ENCODE results near the gene PARP8. TPM values are rescaled to one million over a fixed set of nuclear protein-coding genes. Genes with fewer than 3 reads are reported as not detected.

The PARP8 gene
- total and polyA plus RNA-seq, 9 of the 15 experiments (the other 6 are each of a cell fraction or from before 2014, with no cell fraction given) = 0.03 to 0.31 TPM; not detected in 7

- Histone ChIP-seq H3K4me2 (ENCODE audit: insufficient read depth, low read length) (no peak overlapping the region), H3K9me1 (ENCODE audit: control insufficient read depth, insufficient read depth, low read length) (no peaks in the 10 kb centered on the region), H2AFZ (ENCODE audit: low read depth, low read length) (no peak overlapping the region), H3K36me3 (ENCODE audit: control insufficient read depth, insufficient read depth, low read length) (no peaks in the 10 kb centered on the region), H3K9me3 (replicated peaks; ENCODE audit: control insufficient read depth, insufficient read depth, low read depth, low read length) (no peaks in the 10 kb centered on the region), H3K79me2 (ENCODE audit: control insufficient read depth, insufficient read depth, low read length) (no peaks in the 10 kb centered on the region), H3K4me1 (replicated peaks in 1 of 2; ENCODE audit: control insufficient read depth in 2 of 2, insufficient read depth in 2 of 2, low read length in 2 of 2) (no peaks in the 10 kb centered on the region), H3K27ac (ENCODE audit: extremely low read depth, low read depth, low read length) (no peak overlapping the region), H3K4me3 (no peak overlapping the region), H3K27me3 (ENCODE audit: control insufficient read depth in 2 of 2, insufficient read depth in 2 of 2, low read length in 2 of 2) (no peaks in the 10 kb centered on the region), H4K20me1 (replicated peaks; ENCODE audit: control insufficient read depth, insufficient read depth, low read length) (no peaks in the 10 kb centered on the region), H3K9ac (ENCODE audit: insufficient read depth in 1 of 2, low read depth in 2 of 2, low read length in 2 of 2) (no peak overlapping the region)
- no peak for TF ChIP-seq ZNF445 (CRISPR knock-in tag; IDR thresholded peaks at IDR 0.05; ENCODE audit: low read depth)
- TF ChIP-seq RB1 (IDR thresholded peaks at IDR 0.05; ENCODE audit: low read depth) = no peak
- TF ChIP-seq KHSRP (IDR thresholded peaks at IDR 0.05) = no peak
- TF ChIP-seq NFATC3 (IDR thresholded peaks at IDR 0.05) = no peak
- TF ChIP-seq FOXK1 (CRISPR knock-in tag; IDR thresholded peaks at IDR 0.05; ENCODE audit: borderline replicate concordance) = no peak
- TF ChIP-seq ZNF740 (CRISPR knock-in tag; IDR thresholded peaks at IDR 0.05) = no peak
- no peak for TF ChIP-seq ZNF740 (tag; IDR thresholded peaks at IDR 0.05)
- no peak for TF ChIP-seq KAT2B (IDR thresholded peaks at IDR 0.05; ENCODE audit: low read depth, low read length)
- TF ChIP-seq ZNF584 (CRISPR knock-in tag; IDR thresholded peaks at IDR 0.05; ENCODE audit: low read depth) = no peak
- TF ChIP-seq POLR2A (conservative IDR thresholded peaks at IDR 0.05) = no peak
- TF ChIP-seq RBM14 (IDR thresholded peaks at IDR 0.05; ENCODE audit: borderline replicate concordance, insufficient read depth, low read depth, low read length) = no peak
- no peak for TF ChIP-seq SP2 (IDR thresholded peaks at IDR 0.05; ENCODE audit: extremely low read depth, low read depth, low read length, poor library complexity, severe bottlenecking)
- TF ChIP-seq CBX1 (IDR thresholded peaks at IDR 0.05; ENCODE audit: low read depth) = no peak
- no peak for TF ChIP-seq NKRF (IDR thresholded peaks at IDR 0.05; ENCODE audit: borderline replicate concordance)
- TF ChIP-seq TCF7L2 (IDR thresholded peaks at IDR 0.05; ENCODE audit: low read depth, low read length) = no peak
- TF ChIP-seq HDAC1 (IDR thresholded peaks at IDR 0.05) = no peak
- no peak for TF ChIP-seq U2AF2 (optimal IDR thresholded peaks at IDR 0.05; ENCODE audit: low read depth, low read length)
- no peak for TF ChIP-seq POLR2H (tag; IDR thresholded peaks at IDR 0.05; ENCODE audit: low read depth)
- no peak for TF ChIP-seq PRMT5 (CRISPR knock-in tag; IDR thresholded peaks at IDR 0.05)
- DNase-seq (ENCODE audit: extremely low read depth in 1 of 4, low spot score in 3 of 4) = no peak
- in situ Hi-C loops (cut with MboI) = no loop called here
- no TSS peak for BruUV-seq (replicated peaks)
- POLR2A ChIA-PET = no interaction called here
- intact Hi-C loops (cut with micrococcal nuclease) = no loop called here
- no peak for ATAC-seq
- CTCF ChIA-PET (ENCODE audit: low intra/inter-chr PET ratio) = no interaction called here
- FAIRE-seq = no peak
Observed at GRCh38 chr5:50694027-50694590, 27.7 kb downstream of the PARP8 start.
